WTC11 (cell line): ENCODE measurements around the gene ARHGAP10.

Experiments
- CTCF ChIP-seq: fragments of 200-600 bp; IDR thresholded peaks from 2 replicates; pipeline ENCODE4 v1.8.0; 2022; ENCODE audit warnings: antibody characterized with exemption
- JUN ChIP-seq: sonication (generic); formaldehyde crosslinking; IDR thresholded peaks from 2 replicates; pipeline ENCODE4 v1.8.0; 2023; ENCODE audit warnings: mild to moderate bottlenecking, missing genetic modification reagents
- NR2C2 ChIP-seq: sonication (generic); formaldehyde crosslinking; IDR thresholded peaks from 2 replicates; pipeline ENCODE4 v1.8.0; 2022; ENCODE audit warnings: mild to moderate bottlenecking, missing genetic modification reagents
- ZNF121 ChIP-seq: sonication (generic); formaldehyde crosslinking; IDR thresholded peaks from 2 replicates; pipeline ENCODE4 v1.8.0; 2023; ENCODE audit warnings: missing genetic modification reagents

- TF ChIP-seq NR2C2 (CRISPR knock-in tag) = no peak
- no peak for TF ChIP-seq CTCF
- TF ChIP-seq ZNF121 = no peak
- no peak for TF ChIP-seq JUN
These were observed 89.7 kb downstream of the ARHGAP10 start for GRCh38 chr4:147821555-147821954.
